ENCODE results near the gene TNFRSF8. TPM values are rescaled to one million over a fixed set of nuclear protein-coding genes. Genes with fewer than 3 reads are reported as not detected.

TNFRSF8 gene
- total RNA-seq, 1 experiment from 2014 or later, result 2.9 TPM

DNA sequence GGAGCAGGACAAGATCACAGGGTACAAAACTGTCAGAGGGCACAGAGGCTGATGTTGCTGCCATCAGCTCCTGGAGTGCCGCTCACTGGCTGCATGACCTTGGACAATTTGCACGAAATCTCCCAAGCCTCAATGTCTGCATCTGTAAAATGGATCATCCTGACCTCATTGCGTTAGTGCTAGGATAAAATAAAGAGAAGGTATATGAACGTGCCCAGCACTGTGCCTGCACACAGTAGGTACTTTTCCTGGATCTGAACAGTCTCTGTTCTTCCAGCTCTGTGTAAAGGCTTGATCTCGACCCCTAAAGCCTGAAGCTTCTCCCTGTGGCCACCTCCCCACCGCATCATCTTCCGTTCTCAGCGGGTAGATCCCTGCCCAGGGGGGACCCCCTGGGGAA, 116.6 kb downstream of the TNFRSF8 start:
- H2BK5ac ChIP-seq (ENCODE audit: insufficient read length, low read length), result no peak overlapping the region
- H3K56ac ChIP-seq (ENCODE audit: insufficient read length, low read depth, low read length), result no peak overlapping the region
- no peak overlapping the region for H3K4ac ChIP-seq (ENCODE audit: low read depth, low read length)
- H4K8ac ChIP-seq (replicated peaks; ENCODE audit: insufficient read length, low read depth, low read length), result no peak overlapping the region
- no peaks in the 10 kb centered on the region; a peak in 2 of 5 replicates for H3K9me3 Mint-ChIP-seq
- H2AK5ac ChIP-seq (ENCODE audit: insufficient read length, low read length), result no peak overlapping the region
- no peak for DNase-seq
- no peaks in the 10 kb centered on the region for H3K9me3 ChIP-seq (ENCODE audit: control insufficient read depth, low read depth, low read length)
- TF ChIP-seq, protein P1, sequence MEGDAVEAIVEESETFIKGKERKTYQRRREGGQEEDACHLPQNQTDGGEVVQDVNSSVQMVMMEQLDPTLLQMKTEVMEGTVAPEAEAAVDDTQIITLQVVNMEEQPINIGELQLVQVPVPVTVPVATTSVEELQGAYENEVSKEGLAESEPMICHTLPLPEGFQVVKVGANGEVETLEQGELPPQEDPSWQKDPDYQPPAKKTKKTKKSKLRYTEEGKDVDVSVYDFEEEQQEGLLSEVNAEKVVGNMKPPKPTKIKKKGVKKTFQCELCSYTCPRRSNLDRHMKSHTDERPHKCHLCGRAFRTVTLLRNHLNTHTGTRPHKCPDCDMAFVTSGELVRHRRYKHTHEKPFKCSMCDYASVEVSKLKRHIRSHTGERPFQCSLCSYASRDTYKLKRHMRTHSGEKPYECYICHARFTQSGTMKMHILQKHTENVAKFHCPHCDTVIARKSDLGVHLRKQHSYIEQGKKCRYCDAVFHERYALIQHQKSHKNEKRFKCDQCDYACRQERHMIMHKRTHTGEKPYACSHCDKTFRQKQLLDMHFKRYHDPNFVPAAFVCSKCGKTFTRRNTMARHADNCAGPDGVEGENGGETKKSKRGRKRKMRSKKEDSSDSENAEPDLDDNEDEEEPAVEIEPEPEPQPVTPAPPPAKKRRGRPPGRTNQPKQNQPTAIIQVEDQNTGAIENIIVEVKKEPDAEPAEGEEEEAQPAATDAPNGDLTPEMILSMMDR (conservative IDR thresholded peaks at IDR 0.05), result no peak
- H3K14ac ChIP-seq (ENCODE audit: insufficient read depth, low read length), result no peak overlapping the region
- no peaks in the 10 kb centered on the region for H3K23me2 ChIP-seq (ENCODE audit: insufficient read length, low read depth, low read length, poor library complexity, severe bottlenecking)
- no peak overlapping the region for H3T11ph ChIP-seq (ENCODE audit: low read length)
- H3K4me1 ChIP-seq (ENCODE audit: insufficient read depth, low read length), result no peaks in the 10 kb centered on the region; the same call in 1 of the 2 replicates
- H2AFZ ChIP-seq (ENCODE audit: low read length), result no peak overlapping the region
- H2BK20ac ChIP-seq (ENCODE audit: low read depth, low read length, poor library complexity, severe bottlenecking), result no peak overlapping the region
- H3K79me2 ChIP-seq (ENCODE audit: insufficient read depth, low read length), result no peaks in the 10 kb centered on the region
- H3K4me1 Mint-ChIP-seq, result peaks cover 25 to 44% of the 10 kb centered on the region in 2 experiments
- no peaks in the 10 kb centered on the region for H3K79me1 ChIP-seq (ENCODE audit: insufficient read depth, low read depth, low read length, poor library complexity, severe bottlenecking)
- H2BK12ac ChIP-seq (ENCODE audit: insufficient read length, low read depth, low read length), result no peak overlapping the region
- no peak overlapping the region for H4K91ac ChIP-seq (ENCODE audit: insufficient read length, low read depth, low read length)
- no peak overlapping the region for H2BK15ac ChIP-seq (ENCODE audit: low read depth, low read length)
- H3K27ac Mint-ChIP-seq, result no peak overlapping the region
- H3K18ac ChIP-seq (ENCODE audit: insufficient read length, low read depth, low read length), result no peak overlapping the region
- no peak overlapping the region for H3K27ac ChIP-seq (ENCODE audit: insufficient read length, low read depth, low read length)
- H3K9ac ChIP-seq (ENCODE audit: extremely low read depth, insufficient read length, low read length), result no peak overlapping the region
- no peak overlapping the region for H2BK120ac ChIP-seq (ENCODE audit: low read depth, low read length, poor library complexity, severe bottlenecking)
- no peak overlapping the region for H3K4me2 ChIP-seq (ENCODE audit: insufficient read depth, insufficient read length, low read length)
- WGBS (ENCODE audit: extremely low coverage, insufficient read length, low lambda C conversion rate), result no CpG with 5 or more reads among the region's 8 CpGs
- no peaks in the 10 kb centered on the region for H3K36me3 Mint-ChIP-seq (ENCODE audit: insufficient read depth in 1 of 3, low read depth in 3 of 3)
- H3K23ac ChIP-seq (ENCODE audit: insufficient read length, low read depth, low read length), result no peak overlapping the region
- H3K27me3 Mint-ChIP-seq (ENCODE audit: low read depth), result peaks cover 4% of the 10 kb centered on the region
- no peaks in the 10 kb centered on the region for H3K27me3 ChIP-seq (ENCODE audit: insufficient read depth, low read length)
- no peak overlapping the region for H4K5ac ChIP-seq (ENCODE audit: insufficient read length, low read depth, low read length)
- H4K20me1 ChIP-seq (ENCODE audit: control insufficient read depth, insufficient read depth, insufficient read length), result no peaks in the 10 kb centered on the region
- H3K4me3 Mint-ChIP-seq, result no peak overlapping the region
